OCI-LY7 (cell line): ENCODE data around the gene AFDN. TPM values are rescaled to one million over a fixed set of nuclear protein-coding genes. Genes with fewer than 3 reads are reported as not detected.

Source experiments
- BruUV-seq: library from RNA; stranded (reverse); fragments of 400-500 nt; replicated peaks from 2 replicates; lab custom pipeline; 2021; lab: Mats Ljungman, UMichigan
- CTCF ChIA-PET: fragments of 300-600 bp; sonication (Branson Sonifier 250); formaldehyde crosslinking; loops from one replicate; lab custom pipeline; 2022; ENCODE audit warnings: antibody characterized with exemption; ENCODE audit not compliant: unreplicated experiment; lab: Charles Lee
- POLR2A ChIA-PET: fragments of 300-600 bp; sonication (Branson Sonifier 250); formaldehyde crosslinking; loops from one replicate; lab custom pipeline; 2022; ENCODE audit warnings: antibody characterized with exemption; lab: Charles Lee
- DNase-seq: peaks from one replicate; pipeline ENCODE4 v3.0.0-alpha.2; 2015; ENCODE audit warnings: low spot score
- H2AFZ ChIP-seq: fragments of 200-600 bp; sonication (generic), shearing (Covaris generic); 2 replicates; pipeline ENCODE4 v1.6.1; 2014; ENCODE audit warnings: mild to moderate bottlenecking, antibody characterized with exemption, low read length, moderate library complexity
- H3K27ac ChIP-seq: fragments of 200-600 bp; sonication (generic); 2 replicates; pipeline ENCODE4 v1.5.1; 2014; ENCODE audit warnings: mixed run types, low read depth, mild to moderate bottlenecking, moderate library complexity, low read length, inconsistent platforms; ENCODE audit not compliant: poor library complexity, severe bottlenecking
- H3K36me3 ChIP-seq: fragments of 200-600 bp; sonication (generic); 2 replicates; pipeline ENCODE4 v1.6.1; 2014; ENCODE audit warnings: mild to moderate bottlenecking, antibody characterized with exemption, low read length, moderate library complexity, mixed read lengths; ENCODE audit not compliant: insufficient read depth
- H3K4me1 ChIP-seq: fragments of 200-600 bp; sonication (generic); 2 replicates; pipeline ENCODE4 v1.5.1; 2014; ENCODE audit warnings: mild to moderate bottlenecking, low read length; ENCODE audit not compliant: insufficient read depth, poor library complexity, severe bottlenecking
- H3K4me2 ChIP-seq: fragments of 200-600 bp; sonication (generic); 2 replicates; pipeline ENCODE4 v1.6.1; 2014; ENCODE audit warnings: mild to moderate bottlenecking, low read length
- H3K4me3 ChIP-seq: fragments of 200-600 bp; sonication (generic); 2 replicates; pipeline ENCODE4 v1.5.1; 2014; ENCODE audit warnings: mild to moderate bottlenecking, low read depth, low read length; ENCODE audit not compliant: poor library complexity, severe bottlenecking
- H3K79me2 ChIP-seq: fragments of 200-600 bp; sonication (generic); 2 replicates; pipeline ENCODE4 v1.6.1; 2016; ENCODE audit warnings: low read depth, mild to moderate bottlenecking, low read length, moderate library complexity, mixed read lengths; ENCODE audit not compliant: insufficient read depth
- H3K9me2 ChIP-seq: fragments of 200-600 bp; sonication (generic); 2 replicates; pipeline ENCODE4 v1.6.1; 2016; ENCODE audit warnings: mild to moderate bottlenecking, low read length, mixed read lengths; ENCODE audit not compliant: insufficient read depth
- H3K9me3 ChIP-seq: fragments of 200-600 bp; sonication (generic); 2 replicates; pipeline ENCODE4 v1.6.1; 2014; ENCODE audit warnings: mild to moderate bottlenecking, mixed run types, low read length, mixed read lengths
- H4K20me1 ChIP-seq: fragments of 200-600 bp; sonication (generic); 2 replicates; pipeline ENCODE4 v1.6.1; 2014; ENCODE audit warnings: mild to moderate bottlenecking, antibody characterized with exemption, low read length, moderate library complexity, mixed read lengths; ENCODE audit not compliant: insufficient read depth
- CTCF ChIP-seq: fragments of 200-600 bp; sonication (generic); conservative IDR thresholded peaks from 2 replicates; pipeline ENCODE4 v1.5.1; 2014; ENCODE audit warnings: mild to moderate bottlenecking, antibody characterized with exemption, low read length, moderate library complexity, mixed read lengths
- EZH2phosphoT487 ChIP-seq: fragments of 200-600 bp; sonication (generic); IDR thresholded peaks from 2 replicates; pipeline ENCODE4 v1.6.1; 2018; ENCODE audit warnings: low read depth, borderline replicate concordance, mild to moderate bottlenecking, mixed run types, antibody characterized with exemption, low read length, moderate library complexity, mixed read lengths
- intact Hi-C: fragments of 100-400 bp; cut with micrococcal nuclease; formaldehyde crosslinking; loops from one replicate; pipeline ENCODE4 v1.10.0; 2022; ENCODE audit not compliant: unreplicated experiment
- total RNA-seq, 2 experiments: library from RNA; depleted of rRNA in 1 of 2; stranded (reverse); fragments of >200 nt in 1 of 2; shearing (Covaris generic) in 1 of 2; gene quantifications; 2 replicates each; pipeline ENCODE4 v1.2.3, GENCODE V29; 2014 to 2022

The AFDN gene
- total RNA-seq, 2 experiments from 2014 or later: 43.6 to 71.6 TPM

- H2AFZ ChIP-seq: no peak overlapping the region
- H3K4me1 ChIP-seq: no peaks in the 10 kb centered on the region
- BruUV-seq: no TSS peak
- no peak for DNase-seq
- H3K4me3 ChIP-seq: no peak overlapping the region
- CTCF ChIA-PET: no interaction called here
- POLR2A ChIA-PET: no interaction called here
- intact Hi-C loops: no loop called here
- H3K27ac ChIP-seq: no peak overlapping the region
- H4K20me1 ChIP-seq: no peaks in the 10 kb centered on the region
- H3K9me2 ChIP-seq: no peaks in the 10 kb centered on the region
- H3K4me2 ChIP-seq: no peak overlapping the region
- no peaks in the 10 kb centered on the region for H3K9me3 ChIP-seq
- no peaks in the 10 kb centered on the region for H3K36me3 ChIP-seq
- TF ChIP-seq EZH2phosphoT487: no peak
- no peak for TF ChIP-seq CTCF
- no peaks in the 10 kb centered on the region for H3K79me2 ChIP-seq
Observed at GRCh38 chr6:167988945-167989841, 162.5 kb downstream of the AFDN start.

DNA sequence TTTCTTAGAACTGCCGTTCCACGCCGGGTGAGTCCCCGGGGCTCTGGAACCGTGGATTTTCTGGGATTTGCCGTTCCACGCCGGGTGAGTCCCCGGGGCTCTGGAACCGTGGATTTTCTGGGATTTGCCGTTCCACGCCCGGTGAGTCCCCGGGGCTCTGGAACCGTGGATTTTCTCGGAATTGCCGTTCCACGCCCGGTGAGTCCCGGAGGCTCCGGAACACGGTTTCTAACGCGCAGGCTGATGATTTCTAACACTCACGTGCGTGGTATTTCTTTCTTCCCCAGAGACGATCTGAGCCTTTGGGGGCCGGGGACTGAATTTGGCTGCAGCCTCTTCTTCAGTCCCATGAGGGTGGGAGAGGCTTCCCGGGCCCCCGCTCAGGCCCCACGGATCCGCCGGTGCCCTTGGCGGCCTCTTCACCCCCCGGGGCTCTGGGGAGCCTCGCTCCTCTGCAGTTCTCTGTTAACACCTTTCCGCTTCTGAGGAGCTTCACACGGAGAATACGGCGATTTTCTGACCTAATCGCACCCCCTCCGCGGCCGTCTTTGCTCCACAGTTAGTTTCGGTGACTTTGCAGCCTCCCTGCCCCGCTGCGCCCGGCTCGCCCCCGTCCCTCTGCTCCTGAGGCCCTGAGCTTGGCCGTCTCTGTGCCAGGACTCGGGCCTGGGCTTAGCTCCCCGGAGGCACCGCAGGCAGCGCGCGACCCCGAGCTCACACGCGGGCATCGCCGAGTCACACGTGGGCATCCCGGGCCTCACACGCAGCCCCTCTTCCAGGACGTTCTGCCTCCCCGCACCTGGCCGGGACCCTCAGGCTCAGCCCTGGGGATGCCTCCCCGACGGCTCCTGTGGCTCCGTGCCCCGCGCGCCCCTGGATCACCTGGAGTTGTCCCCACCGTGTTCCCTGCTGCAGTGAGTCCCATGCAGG lies 163.6 kb downstream of the AFDN start:
- BruUV-seq: no TSS peak
- no peaks in the 10 kb centered on the region for H3K36me3 ChIP-seq
- H3K4me1 ChIP-seq: no peaks in the 10 kb centered on the region
- H3K4me3 ChIP-seq: no peak overlapping the region
- H3K9me2 ChIP-seq: no peaks in the 10 kb centered on the region
- H3K9me3 ChIP-seq: no peaks in the 10 kb centered on the region
- CTCF ChIA-PET: no interaction called here
- H3K79me2 ChIP-seq: no peaks in the 10 kb centered on the region
- no peak overlapping the region for H2AFZ ChIP-seq
- intact Hi-C loops: no loop called here
- H3K27ac ChIP-seq: no peak overlapping the region
- H3K4me2 ChIP-seq: no peak overlapping the region
- no peak for TF ChIP-seq CTCF
- TF ChIP-seq EZH2phosphoT487: no peak
- no peaks in the 10 kb centered on the region for H4K20me1 ChIP-seq
- no peak for DNase-seq
- POLR2A ChIA-PET: interaction anchor here (0.7 kb wide), 1 partner anchor 286 kb away, joined by 3 read pairs; no protein-coding TSS in a partner anchor
